Measurements from ENCODE around the gene CELF2.

DNA sequence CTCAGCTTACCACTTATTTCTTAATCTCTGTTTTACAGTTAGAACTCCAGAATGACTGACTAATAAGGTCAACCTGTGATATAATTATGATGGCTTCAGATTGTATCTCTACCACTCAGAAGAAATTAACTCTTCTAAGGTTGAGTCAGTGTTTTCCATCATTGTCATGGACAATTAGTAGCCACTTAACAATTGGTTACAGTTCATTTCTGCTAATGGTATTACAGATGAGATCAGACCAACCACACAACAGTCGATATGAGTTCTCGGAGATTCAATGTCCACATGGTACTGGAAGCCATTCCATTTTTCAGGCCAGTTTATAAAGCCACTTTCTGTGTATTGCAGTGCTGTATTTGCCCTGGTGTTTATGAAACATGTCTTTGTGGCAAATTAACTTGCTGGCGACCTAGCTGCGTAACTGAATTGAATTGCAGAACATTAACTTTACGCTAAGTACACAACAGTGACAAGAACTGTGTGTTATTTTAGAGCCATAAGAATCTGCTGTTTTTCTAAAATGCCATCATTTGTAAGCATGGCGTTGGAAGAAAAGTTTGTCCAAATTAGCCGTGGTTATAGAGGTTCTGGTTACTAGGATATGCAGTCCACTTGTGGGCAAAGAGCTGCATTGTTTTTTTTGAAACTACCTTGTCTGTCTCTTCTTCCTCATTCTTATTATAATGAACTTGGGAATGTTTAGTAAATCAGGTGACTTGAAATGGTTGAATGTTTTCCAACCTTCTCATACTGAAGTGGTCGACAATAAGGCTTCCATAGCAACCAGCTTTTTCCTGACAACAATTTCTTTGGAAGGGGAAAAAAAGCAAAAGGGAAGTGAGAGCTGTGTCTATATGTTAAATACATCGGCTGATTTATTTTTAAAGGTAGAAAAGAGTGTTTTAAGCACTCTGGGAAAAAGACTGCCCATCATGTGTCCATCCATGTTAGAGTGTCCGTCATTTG is 76.4 kb downstream of the CELF2 start:
- no peak for TF ChIP-seq POLR2A (IDR thresholded peaks at IDR 0.05)
- no peak for TF ChIP-seq EP300 (IDR thresholded peaks at IDR 0.05)
- no peak for TF ChIP-seq CTCF (IDR thresholded peaks at IDR 0.05)
